Measurements from ENCODE around the gene ZNF385B.

DNA sequence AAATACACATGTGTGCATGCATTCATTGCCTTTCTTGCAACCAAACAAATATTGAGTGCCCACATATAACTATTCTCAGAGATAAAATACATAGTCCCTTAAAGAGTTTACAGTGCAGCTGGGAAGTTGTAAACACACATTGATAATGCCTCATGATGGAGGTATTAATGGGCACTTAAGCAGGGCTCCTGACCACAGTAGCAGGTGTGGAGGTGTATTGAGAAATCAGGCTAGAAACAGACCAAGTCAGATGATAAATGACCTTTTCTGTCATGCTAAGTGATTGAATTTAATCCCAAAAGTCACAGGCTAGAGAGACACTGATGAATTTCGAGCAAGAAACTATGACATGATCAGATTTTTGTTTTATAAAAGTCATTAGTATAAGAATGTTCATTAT, 157.7 kb downstream of the ZNF385B start:
- TF ChIP-seq GABPA (IDR thresholded peaks at IDR 0.05; ENCODE audit: low read depth), result no peak
- TF ChIP-seq, protein P1, sequence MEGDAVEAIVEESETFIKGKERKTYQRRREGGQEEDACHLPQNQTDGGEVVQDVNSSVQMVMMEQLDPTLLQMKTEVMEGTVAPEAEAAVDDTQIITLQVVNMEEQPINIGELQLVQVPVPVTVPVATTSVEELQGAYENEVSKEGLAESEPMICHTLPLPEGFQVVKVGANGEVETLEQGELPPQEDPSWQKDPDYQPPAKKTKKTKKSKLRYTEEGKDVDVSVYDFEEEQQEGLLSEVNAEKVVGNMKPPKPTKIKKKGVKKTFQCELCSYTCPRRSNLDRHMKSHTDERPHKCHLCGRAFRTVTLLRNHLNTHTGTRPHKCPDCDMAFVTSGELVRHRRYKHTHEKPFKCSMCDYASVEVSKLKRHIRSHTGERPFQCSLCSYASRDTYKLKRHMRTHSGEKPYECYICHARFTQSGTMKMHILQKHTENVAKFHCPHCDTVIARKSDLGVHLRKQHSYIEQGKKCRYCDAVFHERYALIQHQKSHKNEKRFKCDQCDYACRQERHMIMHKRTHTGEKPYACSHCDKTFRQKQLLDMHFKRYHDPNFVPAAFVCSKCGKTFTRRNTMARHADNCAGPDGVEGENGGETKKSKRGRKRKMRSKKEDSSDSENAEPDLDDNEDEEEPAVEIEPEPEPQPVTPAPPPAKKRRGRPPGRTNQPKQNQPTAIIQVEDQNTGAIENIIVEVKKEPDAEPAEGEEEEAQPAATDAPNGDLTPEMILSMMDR (IDR thresholded peaks at IDR 0.05), result no peak
